HepG2 (cell line): ENCODE data around the gene PTK7. TPM values are rescaled to one million over a fixed set of nuclear protein-coding genes. Genes with fewer than 3 reads are reported as not detected.

Source experiments
- CCDC6 ChIP-seq: sonication (generic); formaldehyde crosslinking; IDR thresholded peaks from 2 replicates; pipeline ENCODE4 v1.8.1; 2022; ENCODE audit warnings: mild to moderate bottlenecking, missing genetic modification reagents, moderate library complexity
- FOSL2 ChIP-seq: sonication (generic); formaldehyde crosslinking; IDR thresholded peaks from 2 replicates; pipeline ENCODE4 v1.4.0; 2020; ENCODE audit warnings: missing genetic modification reagents
- HMG20A ChIP-seq: IDR thresholded peaks from 2 replicates; pipeline ENCODE4 v1.6.1; 2016; ENCODE audit warnings: borderline replicate concordance
- HOXA5 ChIP-seq: sonication (generic); formaldehyde crosslinking; IDR thresholded peaks from 2 replicates; pipeline ENCODE4 v1.4.0; 2020; ENCODE audit warnings: missing genetic modification reagents
- KLF6 ChIP-seq: IDR thresholded peaks from 2 replicates; pipeline ENCODE4 v1.8.0; 2016; ENCODE audit warnings: missing biosample characterization, missing genetic modification reagents
- MAFG ChIP-seq: sonication (generic); formaldehyde crosslinking; IDR thresholded peaks from 2 replicates; pipeline ENCODE4 v1.5.1; 2020; ENCODE audit warnings: mild to moderate bottlenecking, missing genetic modification reagents
- NFYC ChIP-seq: IDR thresholded peaks from 2 replicates; pipeline ENCODE4 v1.6.1; 2016; ENCODE audit warnings: missing genetic modification reagents, missing compliant biosample characterization
- RBAK ChIP-seq: sonication (generic); formaldehyde crosslinking; IDR thresholded peaks from 2 replicates; pipeline ENCODE4 v1.5.1; 2020; ENCODE audit warnings: mild to moderate bottlenecking, missing genetic modification reagents
- SPEN ChIP-seq: sonication (generic); formaldehyde crosslinking; IDR thresholded peaks from 2 replicates; pipeline ENCODE4 v1.5.1; 2020; ENCODE audit warnings: low read depth, mild to moderate bottlenecking, missing genetic modification reagents
- TAF1 ChIP-seq: sonication (generic); formaldehyde crosslinking; IDR thresholded peaks from 2 replicates; pipeline ENCODE4 v1.4.0; 2020; ENCODE audit warnings: missing genetic modification reagents
- ZC3H13 ChIP-seq: sonication (generic); formaldehyde crosslinking; IDR thresholded peaks from 2 replicates; pipeline ENCODE4 v1.8.1; 2023; ENCODE audit warnings: mild to moderate bottlenecking, missing genetic modification reagents, moderate library complexity
- ZNF773 ChIP-seq: sonication (generic); formaldehyde crosslinking; IDR thresholded peaks from 2 replicates; pipeline ENCODE4 v1.4.0; 2020; ENCODE audit warnings: missing genetic modification reagents, borderline replicate concordance
- polyA plus RNA-seq, 8 experiments: library from polyadenylated mRNA; depleted of rRNA in 3 of 8; stranded (reverse) in 7 of 8; unstranded in 1 of 8; fragments of >200 nt; fragmentation: Illumina TruSeq in 4 of 8; extraction: Trizol in 4 of 8; gene quantifications; 2 replicates each; pipeline versions ENCODE4 v1.2.1 to v1.2.3, GENCODE V29; 2011 to 2016; ENCODE audit warnings: low read depth in 4 of 8, missing spikeins in 1 of 8, mixed read lengths in 1 of 8; ENCODE audit not compliant: insufficient read depth in 1 of 8
- total RNA-seq, 5 experiments: library from RNA; depleted of rRNA; stranded (reverse); fragments of >200 nt; fragmentation: Illumina TruSeq; extraction: Trizol; gene quantifications; 2 replicates each; pipeline ENCODE4 v1.2.3, GENCODE V29; 2016; ENCODE audit warnings: low read depth in 1 of 5
- TF ChIP-seq, protein P1 (sequence below): sonication (generic); formaldehyde crosslinking; IDR thresholded peaks from 2 replicates; pipeline ENCODE4 v1.8.0; 2022; ENCODE audit warnings: missing genetic modification reagents, mild to moderate bottlenecking, inconsistent platforms, borderline replicate concordance
- TF ChIP-seq, protein P2 (sequence below): sonication (generic); formaldehyde crosslinking; IDR thresholded peaks from 2 replicates; pipeline ENCODE4 v1.4.0; 2020; ENCODE audit warnings: mild to moderate bottlenecking, missing genetic modification reagents
- TF ChIP-seq, protein P3 (sequence below): sonication (generic); formaldehyde crosslinking; IDR thresholded peaks from 2 replicates; pipeline ENCODE4 v1.8.1; 2023; ENCODE audit warnings: mild to moderate bottlenecking, missing genetic modification reagents

PTK7 gene
- total and polyA plus RNA-seq, 2 of the 13 experiments (the other 11 are each of a cell fraction or from before 2014, with no cell fraction given) = 98.5 to 99.8 TPM

DNA sequence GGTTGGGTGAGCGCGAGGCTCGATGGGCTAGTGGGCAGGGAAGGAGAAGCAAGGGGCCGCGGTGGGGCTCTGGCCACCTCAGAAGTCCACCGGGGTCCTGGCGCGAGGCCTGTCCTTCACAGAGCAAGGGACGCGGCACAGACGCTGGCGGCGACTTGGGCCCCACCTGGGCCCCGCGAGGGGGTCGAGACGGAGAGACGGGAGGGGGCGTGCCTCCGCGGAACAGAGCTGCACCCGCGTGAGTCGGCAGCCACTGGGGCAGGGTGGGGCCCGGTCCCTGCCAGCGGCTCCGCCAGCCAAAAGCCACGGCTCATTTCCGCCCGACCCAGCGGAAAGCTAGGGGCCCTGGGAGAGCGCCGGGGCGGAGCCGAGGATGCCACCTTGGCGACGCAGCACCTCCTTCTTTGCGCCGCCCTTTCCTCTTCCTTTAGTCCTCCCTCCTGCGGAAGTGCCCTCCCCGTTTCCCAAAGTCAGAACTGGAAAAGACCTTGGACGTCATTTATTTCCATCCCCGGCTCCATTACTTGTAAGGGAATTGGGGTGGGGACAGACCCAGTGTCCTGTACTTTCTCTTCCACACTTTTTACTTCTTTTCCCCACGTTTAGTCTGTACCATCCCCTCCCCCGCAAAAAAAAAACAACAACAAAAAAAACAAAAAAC, 22.4 kb upstream of the PTK7 start, which contains the start of gene CUL7 (continued):
- TF ChIP-seq TAF1 (peak; percentile 99), CCDC6 (peak; percentile 97), ZNF773 (no peak), FOSL2 (CRISPR knock-in tag) (peak; percentile 65), RBAK (CRISPR knock-in tag) (no peak), SPEN (peak; percentile 88), NFYC (peak; percentile 65), ZC3H13 (CRISPR knock-in tag) (peak; percentile 95), MAFG (CRISPR knock-in tag) (no peak), KLF6 (peak; percentile 98), HOXA5 (CRISPR knock-in tag) (peak; percentile 79; the same call in 1 of the 2 replicates), HMG20A (CRISPR knock-in tag) (peak; percentile 28; the same call in 1 of the 2 replicates)
- TF ChIP-seq, protein P1, sequence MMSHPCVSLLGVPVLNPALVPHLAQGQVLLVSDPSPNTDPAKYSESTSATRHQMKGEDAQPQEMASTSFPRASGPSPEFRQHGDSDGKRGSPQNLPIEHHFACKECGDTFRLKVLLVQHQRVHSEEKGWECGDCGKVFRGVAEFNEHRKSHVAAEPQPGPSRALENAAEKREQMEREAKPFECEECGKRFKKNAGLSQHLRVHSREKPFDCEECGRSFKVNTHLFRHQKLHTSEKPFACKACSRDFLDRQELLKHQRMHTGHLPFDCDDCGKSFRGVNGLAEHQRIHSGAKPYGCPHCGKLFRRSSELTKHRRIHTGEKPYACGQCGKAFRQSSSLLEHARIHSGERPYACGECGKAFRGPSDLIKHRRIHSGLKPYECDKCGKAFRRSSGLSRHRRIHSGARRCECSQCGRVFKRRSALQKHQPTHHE (CRISPR knock-in tag) = no peak; the same call in 1 of the 2 replicates
- TF ChIP-seq, protein P2, sequence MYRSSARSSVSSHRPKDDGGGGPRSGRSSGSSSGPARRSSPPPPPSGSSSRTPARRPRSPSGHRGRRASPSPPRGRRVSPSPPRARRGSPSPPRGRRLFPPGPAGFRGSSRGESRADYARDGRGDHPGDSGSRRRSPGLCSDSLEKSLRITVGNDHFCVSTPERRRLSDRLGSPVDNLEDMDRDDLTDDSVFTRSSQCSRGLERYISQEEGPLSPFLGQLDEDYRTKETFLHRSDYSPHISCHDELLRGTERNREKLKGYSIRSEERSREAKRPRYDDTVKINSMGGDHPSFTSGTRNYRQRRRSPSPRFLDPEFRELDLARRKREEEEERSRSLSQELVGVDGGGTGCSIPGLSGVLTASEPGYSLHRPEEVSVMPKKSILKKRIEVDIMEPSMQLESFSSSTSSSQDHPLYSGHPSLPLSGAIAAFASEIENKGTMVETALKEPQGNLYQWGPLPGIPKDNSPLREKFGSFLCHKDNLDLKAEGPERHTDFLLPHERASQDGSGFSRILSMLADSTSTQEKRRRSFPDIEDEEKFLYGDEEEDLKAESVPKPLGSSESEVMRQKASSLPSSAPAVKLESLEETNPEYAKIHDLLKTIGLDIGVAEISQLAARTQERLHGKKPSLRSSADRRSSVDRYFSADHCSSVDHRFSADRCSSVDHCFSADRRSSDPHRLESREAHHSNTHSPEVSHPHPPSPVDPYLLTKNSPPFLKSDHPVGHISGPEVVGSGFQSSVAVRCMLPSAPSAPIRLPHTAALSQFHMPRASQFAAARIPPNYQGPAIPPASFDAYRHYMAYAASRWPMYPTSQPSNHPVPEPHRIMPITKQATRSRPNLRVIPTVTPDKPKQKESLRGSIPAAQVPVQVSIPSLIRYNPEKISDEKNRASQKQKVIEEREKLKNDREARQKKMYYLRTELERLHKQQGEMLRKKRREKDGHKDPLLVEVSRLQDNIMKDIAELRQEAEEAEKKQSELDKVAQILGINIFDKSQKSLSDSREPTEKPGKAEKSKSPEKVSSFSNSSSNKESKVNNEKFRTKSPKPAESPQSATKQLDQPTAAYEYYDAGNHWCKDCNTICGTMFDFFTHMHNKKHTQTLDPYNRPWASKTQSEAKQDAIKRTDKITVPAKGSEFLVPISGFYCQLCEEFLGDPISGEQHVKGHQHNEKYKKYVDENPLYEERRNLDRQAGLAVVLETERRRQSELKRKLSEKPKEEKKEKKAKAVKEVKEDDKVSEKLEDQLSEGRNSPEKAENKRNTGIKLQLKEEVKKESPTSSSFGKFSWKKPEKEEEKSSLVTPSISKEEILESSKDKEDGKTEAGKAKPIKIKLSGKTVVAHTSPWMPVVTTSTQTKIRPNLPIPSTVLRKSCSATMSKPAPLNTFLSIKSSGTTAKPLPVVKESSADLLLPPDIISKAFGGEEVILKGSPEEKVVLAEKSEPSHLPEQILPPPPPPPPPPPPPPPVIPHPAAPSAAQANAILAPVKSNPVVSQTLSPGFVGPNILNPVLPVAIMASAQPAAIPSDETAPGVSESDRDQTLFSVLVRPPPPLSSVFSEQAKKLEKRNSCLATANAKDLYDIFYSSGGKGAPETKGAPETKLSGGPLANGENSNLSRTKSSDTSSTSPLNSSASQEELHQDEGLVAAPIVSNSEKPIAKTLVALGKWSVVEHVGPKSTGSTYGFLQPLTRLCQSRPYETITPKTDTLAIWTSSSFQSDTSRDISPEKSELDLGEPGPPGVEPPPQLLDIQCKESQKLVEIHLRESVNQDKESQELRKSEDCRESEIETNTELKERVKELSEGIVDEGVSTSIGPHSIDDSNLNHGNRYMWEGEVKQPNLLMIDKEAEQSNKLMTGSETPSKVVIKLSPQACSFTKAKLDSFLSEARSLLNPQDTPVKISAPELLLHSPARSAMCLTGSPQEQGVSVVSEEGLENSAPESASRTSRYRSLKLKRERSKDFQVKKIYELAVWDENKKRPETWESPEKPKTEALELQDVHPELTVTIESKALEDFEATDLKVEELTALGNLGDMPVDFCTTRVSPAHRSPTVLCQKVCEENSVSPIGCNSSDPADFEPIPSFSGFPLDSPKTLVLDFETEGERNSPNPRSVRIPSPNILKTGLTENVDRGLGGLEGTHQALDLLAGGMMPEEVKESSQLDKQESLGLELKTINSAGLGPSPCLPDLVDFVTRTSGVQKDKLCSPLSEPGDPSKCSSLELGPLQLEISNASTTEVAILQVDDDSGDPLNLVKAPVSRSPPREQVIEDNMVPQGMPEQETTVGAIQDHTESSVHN (CRISPR knock-in tag) = peak; percentile 66; the same call in 1 of the 2 replicates
- TF ChIP-seq, protein P3, sequence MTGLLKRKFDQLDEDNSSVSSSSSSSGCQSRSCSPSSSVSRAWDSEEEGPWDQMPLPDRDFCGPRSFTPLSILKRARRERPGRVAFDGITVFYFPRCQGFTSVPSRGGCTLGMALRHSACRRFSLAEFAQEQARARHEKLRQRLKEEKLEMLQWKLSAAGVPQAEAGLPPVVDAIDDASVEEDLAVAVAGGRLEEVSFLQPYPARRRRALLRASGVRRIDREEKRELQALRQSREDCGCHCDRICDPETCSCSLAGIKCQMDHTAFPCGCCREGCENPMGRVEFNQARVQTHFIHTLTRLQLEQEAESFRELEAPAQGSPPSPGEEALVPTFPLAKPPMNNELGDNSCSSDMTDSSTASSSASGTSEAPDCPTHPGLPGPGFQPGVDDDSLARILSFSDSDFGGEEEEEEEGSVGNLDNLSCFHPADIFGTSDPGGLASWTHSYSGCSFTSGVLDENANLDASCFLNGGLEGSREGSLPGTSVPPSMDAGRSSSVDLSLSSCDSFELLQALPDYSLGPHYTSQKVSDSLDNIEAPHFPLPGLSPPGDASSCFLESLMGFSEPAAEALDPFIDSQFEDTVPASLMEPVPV (CRISPR knock-in tag) = peak; percentile 97
